GM12875 (cell line): Measurements from ENCODE around the gene MYLK.
"Not testable (repeated sequence)": the region's sequence is repeated elsewhere in the genome, so short reads cannot be mapped to it uniquely, and the experiment has no call there.

ENCODE experiments used
- H3K4me3 ChIP-seq: one replicate; pipeline ENCODE4 v1.5.1; 2011; ENCODE audit warnings: low read depth, low read length, control low read depth
- CTCF ChIP-seq: IDR thresholded peaks from 2 replicates; pipeline ENCODE4 v1.5.1; 2011; ENCODE audit warnings: low read depth, mild to moderate bottlenecking, control low read depth, inconsistent platforms, low read length, moderate library complexity, borderline replicate concordance; ENCODE audit not compliant: insufficient read depth

Gene MYLK

GRCh38 chr3:123745184-123745855 lies 138.8 kb downstream of the MYLK start:
- peak; percentile 9; the same call in 1 of the 2 replicates for TF ChIP-seq CTCF
- no peak overlapping the region for H3K4me3 ChIP-seq

- TF ChIP-seq CTCF = no peak
- no peak overlapping the region for H3K4me3 ChIP-seq
Measured at GRCh38 chr3:123744064-123744463, 140.1 kb downstream of the MYLK start.

- H3K4me3 ChIP-seq = no peak overlapping the region
- no peak for TF ChIP-seq CTCF
Measured at GRCh38 chr3:123743121-123743520, 141.0 kb downstream of the MYLK start.

- no peak overlapping the region for H3K4me3 ChIP-seq
- no peak for TF ChIP-seq CTCF
Measured at GRCh38 chr3:123741041-123741511, 143.1 kb downstream of the MYLK start.

GRCh38 chr3:123740391-123740822 lies 143.7 kb downstream of the MYLK start:
- H3K4me3 ChIP-seq = no peak overlapping the region
- TF ChIP-seq CTCF = no peak

GRCh38 chr3:123739754-123740153 lies 144.4 kb downstream of the MYLK start:
- no peak overlapping the region for H3K4me3 ChIP-seq
- no peak for TF ChIP-seq CTCF

GRCh38 chr3:123739106-123739505 lies 145.0 kb downstream of the MYLK start:
- H3K4me3 ChIP-seq = no peak overlapping the region
- TF ChIP-seq CTCF = no peak

GRCh38 chr3:123738522-123738921 lies 145.6 kb downstream of the MYLK start:
- not testable (repeated sequence) for H3K4me3 ChIP-seq
